Erythroblast (primary cell): Measurements from ENCODE around the gene CDCA3.
A peak's percentile ranks its signal among the peaks of the same experiment; 100 is the strongest.
"Not testable (repeated sequence)": the region's sequence is repeated elsewhere in the genome, so short reads cannot be mapped to it uniquely, and the experiment has no call there.

Experiments used
- DNase-seq, 2 experiments: peaks; one replicate each; lab custom pipeline; 2025; lab: John Stamatoyannopoulos, UW
- GATA1 ChIP-seq: IDR thresholded peaks from 2 replicates; pipeline ENCODE4 v1.6.1; 2011; ENCODE audit warnings: low read depth, mild to moderate bottlenecking, control low read depth, low read length, moderate library complexity
- POLR2A ChIP-seq: IDR thresholded peaks from 2 replicates; pipeline ENCODE4 v1.6.1; 2011; ENCODE audit warnings: mild to moderate bottlenecking, low read length

The CDCA3 gene

GRCh38 chr12:6884539-6884938 is 33.5 kb upstream of the CDCA3 start:
- TF ChIP-seq GATA1 (no peak), POLR2A (no peak)
- no peak for DNase-seq

GRCh38 chr12:6883683-6884082 is 32.6 kb upstream of the CDCA3 start:
- no peak for DNase-seq
- no peak for TF ChIP-seq GATA1
- TF ChIP-seq POLR2A = no peak

- no peak for TF ChIP-seq POLR2A
- no peak for TF ChIP-seq GATA1
- DNase-seq = no peak
Measured at GRCh38 chr12:6883252-6883651, 32.2 kb upstream of the CDCA3 start.

- DNase-seq = not testable (repeated sequence)
Measured at GRCh38 chr12:6879824-6880223, 28.7 kb upstream of the CDCA3 start.

- not testable (repeated sequence) for DNase-seq
Measured at GRCh38 chr12:6874015-6874368, 22.9 kb upstream of the CDCA3 start.

GRCh38 chr12:6873094-6874014 is 22.3 kb upstream of the CDCA3 start, which contains the start of gene SPSB2:
SPSB2 (minus strand) TSS chr12:6873303; CDS start chr12:6872901, 402 bp downstream.
- DNase-seq = peak; percentile 96 to 98
- TF ChIP-seq POLR2A (peak; percentile 59), GATA1 (no peak)

GRCh38 chr12:6872073-6873048 is 21.3 kb upstream of the CDCA3 start:
- peak; percentile 85 to 90 for DNase-seq
- TF ChIP-seq POLR2A = no peak
- no peak for TF ChIP-seq GATA1

GRCh38 chr12:6871052-6871957 is 20.2 kb upstream of the CDCA3 start:
- DNase-seq = peak; percentile 54
- TF ChIP-seq POLR2A (peak; percentile 62), GATA1 (no peak)

GRCh38 chr12:6870304-6870703 is 19.2 kb upstream of the CDCA3 start:
- not testable (repeated sequence) for DNase-seq

- peak; percentile 89 to 94 for DNase-seq
- TF ChIP-seq GATA1 = no peak
- TF ChIP-seq POLR2A = peak; percentile 38
Measured at GRCh38 chr12:6869049-6870021, 18.2 kb upstream of the CDCA3 start.

GRCh38 chr12:6868211-6869048 is 17.3 kb upstream of the CDCA3 start:
- DNase-seq = peak; percentile 53 to 64

More at GRCh38 chr12:6868211-6869048, 17.3 kb upstream of the CDCA3 start:
- TF ChIP-seq GATA1 (no peak), POLR2A (no peak)
